Ishikawa (cell line): ENCODE data around the gene FSIP1.

Experiments used
- CEBPB ChIP-seq: IDR thresholded peaks from 2 replicates; pipeline ENCODE4 v1.6.1; 2012
- FOXM1 ChIP-seq: IDR thresholded peaks from 2 replicates; pipeline ENCODE4 v1.6.1; 2012; ENCODE audit warnings: low read depth, borderline replicate concordance
- MAX ChIP-seq: IDR thresholded peaks from 2 replicates; pipeline ENCODE4 v1.6.1; 2012
- TAF1 ChIP-seq: IDR thresholded peaks from 2 replicates; pipeline ENCODE4 v1.6.1; 2012; ENCODE audit warnings: low read depth, mild to moderate bottlenecking
- TCF12 ChIP-seq: IDR thresholded peaks from 2 replicates; pipeline ENCODE4 v1.6.1; 2012; ENCODE audit warnings: low read depth
- YY1 ChIP-seq: IDR thresholded peaks from 2 replicates; pipeline ENCODE4 v1.6.1; 2012; ENCODE audit warnings: low read depth
- TF ChIP-seq, protein P1 (sequence below): IDR thresholded peaks from 2 replicates; pipeline ENCODE4 v1.6.1; 2012; ENCODE audit warnings: low read depth, mild to moderate bottlenecking

DNA sequence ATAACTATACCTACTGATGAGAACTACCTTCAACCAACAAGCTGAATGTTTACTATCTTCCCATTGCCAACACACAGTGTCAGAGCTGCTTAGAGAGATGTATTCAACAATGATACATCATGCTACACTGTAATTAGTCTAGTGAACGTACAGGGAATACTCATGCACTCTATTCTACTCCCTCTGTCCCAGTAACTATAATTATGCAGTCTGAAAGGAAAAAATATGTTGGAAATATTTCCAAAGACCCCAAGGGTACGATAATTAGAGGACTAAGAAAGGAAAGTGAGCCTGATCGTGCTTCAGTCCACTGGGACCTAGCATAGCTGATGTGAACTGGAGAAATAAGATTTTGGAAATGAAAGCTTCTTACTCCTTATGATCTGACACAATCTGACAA lies 36.9 kb upstream of the FSIP1 start:
- TF ChIP-seq YY1 (no peak), FOXM1 (no peak), MAX (no peak), TAF1 (no peak), TCF12 (no peak), CEBPB (no peak)
- TF ChIP-seq, protein P1, sequence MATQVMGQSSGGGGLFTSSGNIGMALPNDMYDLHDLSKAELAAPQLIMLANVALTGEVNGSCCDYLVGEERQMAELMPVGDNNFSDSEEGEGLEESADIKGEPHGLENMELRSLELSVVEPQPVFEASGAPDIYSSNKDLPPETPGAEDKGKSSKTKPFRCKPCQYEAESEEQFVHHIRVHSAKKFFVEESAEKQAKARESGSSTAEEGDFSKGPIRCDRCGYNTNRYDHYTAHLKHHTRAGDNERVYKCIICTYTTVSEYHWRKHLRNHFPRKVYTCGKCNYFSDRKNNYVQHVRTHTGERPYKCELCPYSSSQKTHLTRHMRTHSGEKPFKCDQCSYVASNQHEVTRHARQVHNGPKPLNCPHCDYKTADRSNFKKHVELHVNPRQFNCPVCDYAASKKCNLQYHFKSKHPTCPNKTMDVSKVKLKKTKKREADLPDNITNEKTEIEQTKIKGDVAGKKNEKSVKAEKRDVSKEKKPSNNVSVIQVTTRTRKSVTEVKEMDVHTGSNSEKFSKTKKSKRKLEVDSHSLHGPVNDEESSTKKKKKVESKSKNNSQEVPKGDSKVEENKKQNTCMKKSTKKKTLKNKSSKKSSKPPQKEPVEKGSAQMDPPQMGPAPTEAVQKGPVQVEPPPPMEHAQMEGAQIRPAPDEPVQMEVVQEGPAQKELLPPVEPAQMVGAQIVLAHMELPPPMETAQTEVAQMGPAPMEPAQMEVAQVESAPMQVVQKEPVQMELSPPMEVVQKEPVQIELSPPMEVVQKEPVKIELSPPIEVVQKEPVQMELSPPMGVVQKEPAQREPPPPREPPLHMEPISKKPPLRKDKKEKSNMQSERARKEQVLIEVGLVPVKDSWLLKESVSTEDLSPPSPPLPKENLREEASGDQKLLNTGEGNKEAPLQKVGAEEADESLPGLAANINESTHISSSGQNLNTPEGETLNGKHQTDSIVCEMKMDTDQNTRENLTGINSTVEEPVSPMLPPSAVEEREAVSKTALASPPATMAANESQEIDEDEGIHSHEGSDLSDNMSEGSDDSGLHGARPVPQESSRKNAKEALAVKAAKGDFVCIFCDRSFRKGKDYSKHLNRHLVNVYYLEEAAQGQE: no peak
